Measurements from ENCODE around the gene CLCN1.

GRCh38 chr7:143383642-143383957 is 67.7 kb downstream of the CLCN1 start:
- TF ChIP-seq POLR2A (IDR thresholded peaks at IDR 0.05) (no peak), CTCF (IDR thresholded peaks at IDR 0.05) (no peak)
